ENCODE measurements around the gene FOXO6.

The FOXO6 gene

DNA sequence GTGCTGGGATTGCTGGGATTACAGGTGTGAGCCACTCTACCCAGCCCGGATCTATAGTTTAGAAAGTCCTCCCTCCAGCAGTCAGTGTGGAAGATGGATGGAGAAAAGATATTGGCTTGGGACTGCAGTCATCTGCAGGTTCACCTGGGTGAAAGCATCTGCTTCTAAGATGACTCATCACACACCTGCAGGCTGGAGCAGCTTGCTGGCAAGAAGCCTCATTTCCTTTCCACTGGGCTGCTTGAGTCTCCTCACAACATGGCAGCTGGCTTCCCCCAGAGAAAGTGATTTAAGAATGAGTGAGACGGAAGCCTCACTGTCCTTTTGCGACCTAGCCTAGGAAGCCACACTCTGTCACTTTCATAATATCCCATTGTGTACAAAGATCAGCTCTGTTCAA lies 50.0 kb downstream of the FOXO6 start:
- DNase-seq: no peak

DNA sequence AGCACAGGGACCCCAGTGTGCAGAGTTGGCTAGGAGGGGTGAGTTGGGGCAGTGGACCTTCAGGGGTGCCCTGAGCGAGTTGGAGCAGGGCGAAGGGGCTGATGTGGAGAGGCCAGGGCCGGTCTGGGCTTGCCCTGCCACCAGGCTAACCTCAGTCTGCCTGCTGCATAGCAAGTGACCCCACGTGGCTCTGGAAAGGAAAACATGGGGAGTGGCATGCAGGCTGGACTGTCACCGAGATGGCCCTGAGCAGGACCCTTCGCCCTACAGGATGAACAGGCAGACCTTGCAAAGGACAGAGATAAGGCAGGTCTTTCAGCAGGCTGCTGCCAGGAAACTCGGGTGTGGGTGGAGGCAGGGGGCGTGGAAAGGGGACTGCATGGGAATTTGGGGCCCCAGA lies 51.5 kb downstream of the FOXO6 start:
- no peak for DNase-seq

- no peak for DNase-seq
Measured at GRCh38 chr1:41413748-41414281, 52.6 kb downstream of the FOXO6 start.

DNA sequence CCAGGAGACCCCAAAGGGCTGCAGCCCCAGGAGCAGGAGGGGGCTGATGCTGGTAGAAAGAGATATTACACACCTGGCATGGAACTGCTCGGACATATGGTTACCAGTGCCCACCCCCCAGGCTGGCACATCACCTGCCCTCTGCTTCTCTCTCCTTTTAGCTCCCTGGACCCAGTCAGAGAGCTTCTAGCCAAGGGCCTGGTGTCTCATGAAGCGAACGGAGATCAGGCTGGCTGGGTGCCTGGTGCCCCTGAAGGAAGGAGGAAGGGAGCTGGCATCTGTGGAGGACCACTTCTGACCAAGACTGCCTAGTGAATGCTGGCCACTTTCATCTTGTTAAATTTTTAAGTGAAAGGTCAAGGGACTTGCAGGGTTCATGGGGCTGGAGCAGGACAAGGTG lies 53.1 kb downstream of the FOXO6 start:
- no peak for DNase-seq

GRCh38 chr1:41414716-41415306 lies 53.6 kb downstream of the FOXO6 start:
- DNase-seq: no peak

DNA sequence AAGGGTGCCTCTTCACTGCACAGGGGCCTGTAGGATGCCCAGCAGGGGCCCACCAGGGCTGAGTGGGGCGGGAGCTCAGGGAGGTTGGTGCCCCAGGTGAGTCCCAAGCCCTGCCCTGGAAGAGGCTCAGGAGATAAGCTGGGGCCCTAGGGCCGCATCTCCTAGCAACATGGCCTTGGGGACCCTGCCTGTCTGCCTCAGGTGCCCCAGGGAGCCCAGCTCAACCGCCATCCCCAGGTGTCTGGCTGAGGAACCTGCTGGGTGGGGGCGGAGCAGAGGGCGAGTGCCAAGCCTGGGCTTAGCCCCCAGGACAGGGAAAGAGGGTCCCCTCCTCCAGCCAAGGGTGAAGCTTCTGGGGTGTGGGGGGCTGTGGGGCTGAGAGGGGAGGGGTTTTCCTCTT lies 54.8 kb downstream of the FOXO6 start:
- DNase-seq: no peak

DNA sequence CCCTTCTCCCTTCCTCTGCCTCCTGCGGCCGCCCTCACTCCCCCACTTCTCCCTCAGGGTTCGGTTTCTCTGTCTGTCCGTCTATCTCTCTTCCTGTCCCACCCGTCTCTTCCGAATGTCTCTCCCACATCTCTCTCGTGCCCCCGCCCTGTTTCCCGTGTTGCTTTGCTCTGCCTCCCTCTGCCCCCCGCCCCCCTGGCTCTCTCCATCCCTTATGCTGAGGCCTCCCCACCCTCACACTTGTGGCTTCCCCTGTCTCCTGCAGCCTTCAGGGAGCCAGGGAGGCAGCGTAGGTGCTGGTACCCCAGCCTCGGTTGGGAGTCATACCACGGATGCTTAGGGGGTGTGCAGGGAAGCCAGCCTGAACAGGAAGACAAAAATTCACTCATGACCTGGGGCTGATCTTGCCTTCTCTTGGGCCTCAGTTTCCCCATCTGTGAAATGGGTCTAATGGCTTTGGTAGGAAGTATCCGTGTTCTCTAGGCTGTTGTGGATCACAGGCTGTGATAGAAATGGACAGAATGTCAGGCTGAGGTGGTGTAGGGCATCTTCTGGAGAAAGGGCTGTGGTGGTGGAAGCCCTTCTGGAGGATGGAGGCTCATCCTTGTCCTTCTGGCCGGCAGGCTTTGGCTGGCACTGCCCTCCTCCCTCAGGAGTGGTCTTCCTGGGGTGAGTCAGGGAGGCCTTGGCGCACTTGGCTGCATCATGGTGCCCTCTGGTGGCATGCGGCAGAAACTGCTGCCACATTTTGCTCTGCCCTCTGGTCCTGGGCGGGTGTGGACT lies 55.5 kb downstream of the FOXO6 start:
- peak; percentile 77 for DNase-seq

- no peak for DNase-seq
Measured at GRCh38 chr1:41417335-41417682, 56.1 kb downstream of the FOXO6 start.

DNA sequence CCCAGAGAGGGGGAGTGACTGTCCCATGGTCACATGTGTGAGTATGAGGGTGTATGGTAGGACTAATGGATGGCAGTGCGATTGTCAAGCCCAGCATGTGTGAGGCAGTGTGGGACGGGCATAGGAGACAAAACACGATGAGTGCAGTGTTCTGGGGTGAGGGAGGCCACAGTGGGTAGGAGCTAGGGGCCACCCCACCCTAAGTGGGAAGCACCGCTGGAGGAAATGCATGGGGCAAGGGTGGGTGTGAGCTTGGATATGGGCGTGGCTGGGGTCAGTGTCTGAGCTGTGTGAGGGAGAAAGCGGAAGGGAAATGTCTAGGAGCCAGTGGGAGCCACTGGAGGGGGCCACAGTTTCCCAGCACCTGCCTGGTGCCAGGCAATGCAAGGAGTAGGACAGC lies 56.5 kb downstream of the FOXO6 start:
- no peak for DNase-seq

DNA sequence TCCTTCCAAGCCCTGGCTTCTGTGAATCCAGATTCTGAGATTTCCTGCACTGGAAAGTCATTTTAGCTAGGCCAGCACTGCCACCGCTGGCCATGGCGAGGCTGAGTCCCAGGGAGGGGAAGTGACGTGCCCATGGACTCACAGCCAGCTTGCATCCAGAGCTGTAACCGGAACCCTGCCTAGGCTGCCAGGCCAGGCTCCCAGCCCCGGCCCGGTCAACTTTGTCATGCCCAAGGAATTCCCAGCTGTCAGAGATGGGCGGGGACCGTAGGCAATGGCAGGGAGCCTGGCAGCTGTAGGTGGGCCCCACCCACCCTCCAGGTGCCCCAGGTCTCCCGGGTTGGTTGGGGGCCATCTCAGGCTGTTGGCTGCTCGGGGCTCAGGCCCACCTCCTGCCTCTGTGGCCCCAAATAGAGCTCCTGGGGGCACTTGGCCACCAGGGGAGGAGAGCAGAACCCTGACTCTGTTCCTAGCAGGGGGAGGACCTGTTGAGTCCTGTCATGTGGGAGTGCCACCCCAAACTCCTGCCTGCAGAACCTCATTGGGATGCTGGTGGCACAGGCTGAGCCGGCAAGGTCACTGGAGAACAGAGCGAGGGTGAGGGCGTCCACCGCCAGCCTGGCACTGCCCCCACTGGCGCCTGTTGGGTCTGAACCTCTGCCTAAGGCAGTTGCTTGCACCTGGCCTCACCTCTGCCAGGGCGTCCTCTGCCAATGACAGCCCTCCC lies 57.8 kb downstream of the FOXO6 start:
- no peak for DNase-seq

DNA sequence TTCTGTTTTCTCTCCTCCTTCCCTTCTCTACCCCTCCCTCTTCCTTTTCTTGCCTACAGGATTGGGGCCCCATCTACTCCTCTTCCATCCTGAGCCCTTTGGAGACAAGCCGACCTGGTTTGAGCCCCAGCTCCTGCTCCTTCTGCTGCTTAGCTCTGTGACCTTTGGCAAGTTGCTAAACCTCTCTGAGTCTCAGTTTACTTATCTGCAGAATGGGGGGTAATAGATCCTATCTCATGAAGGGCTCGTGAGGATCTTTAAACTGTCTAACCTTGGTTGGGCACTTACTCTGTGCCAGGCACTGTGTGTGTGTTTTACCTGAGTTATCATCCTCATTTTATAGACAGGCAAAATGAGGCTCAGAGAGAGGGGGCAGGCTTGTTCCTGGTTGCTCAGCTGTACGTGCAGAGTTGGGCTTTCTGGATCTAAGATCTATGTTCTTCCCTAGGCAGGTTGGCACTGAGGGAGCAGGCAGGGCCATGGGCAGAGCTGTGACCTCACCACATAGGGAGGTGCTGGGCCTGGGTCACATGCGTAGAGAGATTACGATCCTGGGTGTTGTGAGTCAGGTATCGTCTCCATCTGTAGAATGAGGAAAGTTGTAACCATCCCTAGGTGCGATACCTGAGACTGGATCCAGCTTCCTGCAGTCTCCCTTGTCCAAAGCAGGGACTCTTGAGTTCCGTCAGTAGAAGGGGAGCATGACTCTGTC lies 58.5 kb downstream of the FOXO6 start:
- DNase-seq: no peak

DNA sequence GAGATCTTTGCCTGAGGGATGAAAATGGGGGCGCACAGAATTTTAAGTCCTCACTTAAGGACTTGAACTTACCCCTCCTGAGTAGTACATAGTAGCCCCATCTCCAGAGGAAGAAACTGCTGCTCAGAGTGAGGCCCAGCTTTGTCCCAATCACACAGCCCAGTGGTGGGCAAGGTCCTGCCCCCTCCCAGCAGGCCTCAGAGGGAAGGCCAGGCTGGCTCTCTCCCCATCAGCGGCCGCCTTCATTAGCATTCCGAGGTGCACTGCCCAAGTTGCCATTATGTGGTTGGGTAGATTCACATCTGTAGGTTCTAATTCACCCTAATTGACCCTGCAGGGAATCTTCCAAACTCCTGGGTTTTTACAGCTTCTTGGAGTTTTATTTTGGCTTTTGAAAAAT lies 59.1 kb downstream of the FOXO6 start:
- no peak for DNase-seq

DNA sequence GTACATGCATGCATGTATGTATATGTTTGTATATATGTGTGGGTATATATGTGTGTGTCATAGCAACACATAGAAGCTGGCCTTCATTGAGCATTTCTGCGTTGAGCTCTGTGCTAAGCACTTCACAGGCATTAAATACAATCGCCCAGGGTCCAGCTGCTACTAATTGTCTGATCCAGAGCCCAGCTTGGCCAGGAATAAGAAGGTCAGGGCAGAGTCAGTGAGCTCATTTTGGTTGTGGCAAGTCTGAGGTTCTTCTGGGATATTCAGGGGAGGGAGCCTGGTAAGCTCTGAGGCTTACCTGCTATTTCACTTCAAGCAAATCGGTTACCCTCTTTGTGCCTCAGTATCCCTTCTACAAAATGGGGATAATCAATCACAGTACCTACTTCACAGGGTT lies 59.6 kb downstream of the FOXO6 start:
- no peak for DNase-seq

DNA sequence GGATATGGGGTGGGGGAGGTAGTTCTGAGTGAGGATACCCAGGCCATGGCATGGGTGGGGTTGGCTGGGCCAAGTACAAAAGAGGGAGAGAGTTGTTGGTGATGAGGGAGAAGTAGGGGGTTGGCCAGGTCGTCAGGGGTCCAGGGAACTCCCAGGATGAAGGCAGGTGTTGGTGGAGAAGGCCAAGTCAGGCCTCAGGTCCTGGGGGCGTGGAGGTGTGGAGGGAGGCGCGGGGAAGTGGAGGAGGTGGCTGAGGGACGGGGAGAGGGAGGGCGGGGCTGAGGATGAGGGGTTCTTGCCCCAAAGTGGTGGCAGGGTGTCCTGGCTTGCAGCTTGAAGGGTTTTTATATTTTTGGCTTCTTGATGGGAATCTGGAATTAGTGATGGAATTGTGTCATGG lies 61.1 kb downstream of the FOXO6 start:
- no peak for DNase-seq

DNA sequence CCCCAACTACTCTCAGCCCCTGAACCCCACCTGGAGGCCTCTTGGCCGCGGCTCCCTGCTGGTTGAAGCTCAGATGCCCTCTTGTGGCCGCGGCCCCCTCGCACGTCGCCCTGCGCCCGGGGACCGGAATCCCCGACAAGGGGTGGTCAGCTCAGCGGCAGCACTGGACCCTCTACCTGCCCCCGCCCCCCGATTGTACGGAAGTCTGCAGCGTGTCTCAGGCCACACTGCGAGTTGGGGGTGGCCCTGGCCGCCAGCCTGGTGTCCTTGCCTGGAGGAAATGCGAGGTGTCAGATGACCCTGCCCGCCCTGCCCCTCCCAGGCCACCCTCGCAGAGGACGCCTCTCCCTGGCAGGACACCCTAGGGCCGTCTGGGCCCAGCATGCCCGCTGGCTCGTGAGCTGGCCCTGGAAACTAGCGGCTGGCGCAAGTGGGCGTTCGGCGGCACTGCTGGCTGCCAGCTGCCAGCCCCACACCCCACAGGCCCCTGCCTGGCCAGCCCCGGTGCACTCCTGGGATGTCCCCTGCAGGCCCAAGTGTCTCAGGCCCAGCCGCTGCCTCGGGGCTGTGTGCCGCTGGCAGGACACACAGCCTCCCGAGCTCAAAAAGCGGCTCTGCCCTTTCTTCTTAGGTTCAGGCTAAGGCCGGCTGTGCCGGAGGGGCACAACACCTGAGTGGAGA lies 62.4 kb downstream of the FOXO6 start:
- DNase-seq: no peak

DNA sequence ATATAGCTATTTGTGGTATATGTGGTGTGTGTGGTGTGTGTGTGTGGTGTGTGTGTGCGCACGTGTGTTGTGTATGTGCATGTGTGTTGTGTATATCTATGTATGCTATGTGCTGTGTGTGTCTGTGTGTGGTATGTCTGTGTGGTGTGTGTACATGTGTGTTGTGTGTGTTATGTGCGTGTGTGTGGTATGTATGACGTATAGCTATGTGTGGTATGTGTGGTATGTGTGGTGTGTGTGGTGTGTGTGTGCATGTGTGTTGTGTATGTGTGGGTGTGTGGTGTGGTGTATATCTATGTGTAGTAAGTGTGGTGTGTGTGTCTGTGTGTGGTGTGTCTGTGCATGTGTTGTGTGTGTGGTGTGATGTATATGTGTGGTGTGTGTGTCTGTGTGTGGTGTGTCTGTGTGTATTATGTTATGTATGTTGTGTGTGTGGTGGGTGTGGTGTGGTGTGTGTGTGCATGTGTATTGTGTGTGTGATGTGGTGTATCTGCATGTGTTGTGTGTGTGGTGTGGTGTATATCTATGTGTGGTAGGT lies 63.4 kb downstream of the FOXO6 start:
- DNase-seq: no peak

DNA sequence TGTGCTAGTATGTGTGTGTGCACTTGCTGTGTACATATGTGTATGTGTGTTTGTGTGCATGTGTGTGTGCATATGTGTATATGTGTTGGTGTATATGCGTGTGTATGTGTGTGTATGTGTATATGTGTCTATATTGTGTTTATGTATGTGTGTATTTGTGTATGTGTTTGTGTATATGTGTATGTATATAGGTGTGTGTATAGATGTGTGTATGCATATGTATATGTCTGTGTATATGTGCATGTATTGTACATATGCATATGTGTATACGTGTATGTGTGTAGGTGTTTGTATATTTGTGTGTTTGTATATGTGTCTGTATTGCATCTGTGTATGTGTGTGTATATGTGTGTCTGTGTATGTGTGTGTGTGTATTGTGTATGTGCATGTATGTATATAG lies 64.1 kb downstream of the FOXO6 start:
- no peak for DNase-seq

DNA sequence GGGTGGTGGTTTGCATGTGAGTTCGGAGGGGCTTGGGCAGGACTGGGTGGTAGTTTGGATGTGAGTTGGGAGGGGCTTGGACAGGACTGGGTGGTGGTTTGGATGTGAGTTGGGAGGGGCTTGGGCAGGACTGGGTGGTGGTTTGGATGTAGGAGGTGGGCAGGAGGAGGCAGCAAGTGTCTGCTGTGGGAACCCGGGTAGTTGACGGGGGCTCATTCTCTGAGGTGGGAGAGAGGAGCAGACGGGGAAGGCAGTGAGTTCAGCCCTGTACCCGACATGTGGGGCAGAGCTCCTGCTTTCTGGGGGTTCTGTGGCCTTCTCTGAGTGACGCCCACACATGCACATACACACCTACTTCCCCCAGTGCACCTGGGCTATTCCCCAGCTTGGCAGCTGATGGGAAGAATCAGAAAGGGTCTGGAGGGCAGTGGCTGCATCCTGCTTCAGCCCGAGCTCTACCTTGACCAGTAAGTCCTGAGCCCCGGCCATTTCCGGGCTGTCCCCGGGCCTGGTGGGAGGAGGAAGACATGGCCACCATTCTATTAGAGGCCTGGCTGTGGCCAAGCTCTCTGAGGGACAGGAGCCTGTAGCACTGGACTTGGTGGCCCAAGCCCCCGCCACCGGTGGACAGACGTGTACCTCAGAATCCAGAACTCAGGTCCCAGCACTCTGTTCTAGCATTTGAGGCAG lies 65.1 kb downstream of the FOXO6 start:
- DNase-seq: no peak

DNA sequence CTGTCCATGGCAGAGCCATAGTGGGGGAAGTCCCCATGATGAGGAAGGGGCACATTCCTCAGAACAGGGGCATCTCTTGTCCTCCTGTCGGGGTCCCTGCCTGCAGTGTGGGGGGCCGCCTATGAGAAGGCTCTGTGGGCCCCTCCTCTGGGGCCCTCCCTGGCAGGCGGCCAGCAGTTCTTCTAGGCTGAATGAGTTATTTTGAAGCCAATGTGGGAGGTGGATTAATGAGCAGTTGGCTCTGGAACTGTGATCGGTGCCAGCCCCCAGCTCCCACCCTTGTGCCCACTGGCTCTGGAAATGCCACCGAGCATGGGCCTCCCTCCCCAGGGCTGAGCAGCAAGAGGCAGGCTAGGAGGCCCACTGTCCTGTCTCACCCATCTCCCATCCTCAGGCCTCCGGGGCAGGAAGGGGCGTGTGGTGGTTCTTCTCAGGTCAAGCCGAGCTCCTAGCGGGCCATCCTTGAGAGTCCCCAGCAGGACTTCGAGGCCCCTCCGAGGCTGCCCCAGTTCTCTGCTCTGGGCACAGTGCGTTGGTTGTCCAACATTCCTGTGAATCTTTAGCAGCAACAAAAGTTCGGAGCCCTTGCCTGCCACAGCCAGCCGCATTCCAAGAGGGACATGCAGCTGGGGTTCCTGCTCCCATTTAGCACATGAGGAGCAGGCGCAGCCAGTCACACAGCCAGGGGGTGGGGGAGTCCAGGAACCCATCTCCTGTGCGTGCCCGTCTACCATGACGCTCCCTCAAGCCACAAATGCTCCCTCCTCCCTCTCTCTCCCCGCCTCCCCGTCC lies 66.1 kb downstream of the FOXO6 start:
- DNase-seq: no peak

DNA sequence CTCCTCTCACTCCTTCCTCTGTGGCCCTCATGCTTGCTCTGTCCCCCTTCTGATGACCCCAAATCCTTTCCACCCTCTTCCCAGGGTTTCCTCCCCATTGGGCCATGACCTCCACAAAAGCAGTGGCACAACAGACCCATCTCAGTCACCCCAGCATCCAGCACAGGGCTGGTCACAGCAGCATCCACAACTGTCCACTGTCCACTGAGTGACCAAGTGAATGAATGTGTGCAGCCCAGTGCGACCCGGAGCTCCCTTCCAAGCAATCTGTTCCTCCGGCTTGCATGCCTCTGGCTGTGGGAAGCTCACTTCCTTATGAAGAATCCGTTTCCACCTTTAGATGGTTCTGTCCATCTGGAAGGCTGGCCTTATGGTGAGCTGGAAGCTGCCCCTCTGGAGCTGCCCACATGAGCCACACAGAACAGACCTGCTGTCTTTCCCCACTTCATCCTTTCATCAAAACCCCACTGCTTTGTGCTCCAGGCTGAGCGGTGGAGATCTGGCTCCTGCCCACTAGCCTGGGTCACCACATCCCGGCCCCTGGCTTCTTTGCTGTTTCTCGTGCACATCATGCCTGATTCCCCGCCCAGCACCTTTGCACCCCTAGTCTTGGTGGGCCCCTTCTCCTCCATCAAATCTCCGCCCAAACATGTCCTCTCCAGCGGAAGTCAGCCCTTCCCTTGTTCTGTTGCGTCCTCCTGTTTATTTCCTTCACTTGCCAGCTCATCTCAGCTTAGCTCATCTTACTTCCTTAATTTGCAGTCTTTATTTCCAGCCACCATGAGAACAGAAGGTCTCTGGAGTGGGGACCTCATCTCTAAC lies 66.9 kb downstream of the FOXO6 start:
- no peak for DNase-seq

All from stimulated activated CD8-positive, alpha-beta memory T cell treated with anti-CD3 and anti-CD28 coated beads, Interleukin-4, amount 100 ng/mL, for 48 hours (primary cell).